ENCODE measurements around the gene RABGAP1. TPM values are rescaled to one million over a fixed set of nuclear protein-coding genes. Genes with fewer than 3 reads are reported as not detected.

Gene RABGAP1
- total RNA-seq, 2 donors from 2014 or later: 84.7 to 91.7 TPM

- no peak for DNase-seq (ENCODE audit: low spot score)
- Histone ChIP-seq H3K36me3 (peaks cover 13% of the 10 kb centered on the region), H3K27ac (peak overlapping the region; percentile 27 to 61), H3K4me1 (ENCODE audit: control insufficient read depth in 1 of 2, low read depth in 2 of 2) (peaks cover 17 to 74% of the 10 kb centered on the region in 2 donors), H3K9me3 (no peaks in the 10 kb centered on the region), H3K27me3 (replicated peaks; ENCODE audit: insufficient read depth) (no peaks in the 10 kb centered on the region), H3K4me3 (no peak overlapping the region)
- TF ChIP-seq CTCF (IDR thresholded peaks at IDR 0.05): no peak
- ATAC-seq (ENCODE audit: insufficient number of reproducible peaks, low FRiP score, low read depth): no peak
Measured at GRCh38 chr9:123070198-123070597, 129.4 kb downstream of the RABGAP1 start.

DNA sequence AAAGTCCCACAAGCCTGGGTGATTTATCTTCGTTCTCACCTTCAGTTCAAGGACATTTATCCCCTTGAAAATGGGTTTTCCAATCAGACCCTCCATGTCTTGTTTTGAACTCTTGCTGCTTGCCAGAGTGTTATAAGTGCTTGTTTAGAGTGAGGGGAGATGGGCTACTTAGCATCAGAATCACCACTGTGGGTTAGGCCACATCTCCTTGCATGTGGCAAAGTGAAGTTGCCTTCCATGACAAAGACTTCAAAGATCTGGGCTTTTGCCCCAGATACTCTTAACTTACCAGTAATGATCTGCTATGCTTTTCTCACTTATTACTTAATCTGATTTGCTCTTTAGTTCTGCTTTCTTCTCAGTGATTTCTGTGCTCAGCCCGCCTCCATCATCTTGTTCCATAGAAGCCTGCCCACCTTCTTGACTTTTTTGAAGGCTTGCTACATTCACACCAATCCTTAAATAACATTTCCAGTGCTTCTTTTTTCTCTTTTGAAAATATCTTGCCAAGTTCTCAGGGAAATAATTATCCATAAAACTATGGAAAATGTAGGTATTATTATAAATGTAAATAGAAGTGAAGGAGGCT lies 131.7 kb downstream of the RABGAP1 start:
- Histone ChIP-seq H3K4me1 (ENCODE audit: control insufficient read depth in 1 of 2, low read depth in 2 of 2) (peaks cover 25 to 84% of the 10 kb centered on the region in 2 donors), H3K36me3 (no peaks in the 10 kb centered on the region), H3K9me3 (no peaks in the 10 kb centered on the region), H3K4me3 (no peak overlapping the region), H3K27ac (peak overlapping the region in 1 of 2 donors; percentile 68), H3K27me3 (replicated peaks; ENCODE audit: insufficient read depth) (no peaks in the 10 kb centered on the region)
- TF ChIP-seq CTCF (IDR thresholded peaks at IDR 0.05): no peak
- ATAC-seq (ENCODE audit: insufficient number of reproducible peaks, low FRiP score, low read depth) (no peak), DNase-seq (ENCODE audit: low spot score) (no peak)

DNA sequence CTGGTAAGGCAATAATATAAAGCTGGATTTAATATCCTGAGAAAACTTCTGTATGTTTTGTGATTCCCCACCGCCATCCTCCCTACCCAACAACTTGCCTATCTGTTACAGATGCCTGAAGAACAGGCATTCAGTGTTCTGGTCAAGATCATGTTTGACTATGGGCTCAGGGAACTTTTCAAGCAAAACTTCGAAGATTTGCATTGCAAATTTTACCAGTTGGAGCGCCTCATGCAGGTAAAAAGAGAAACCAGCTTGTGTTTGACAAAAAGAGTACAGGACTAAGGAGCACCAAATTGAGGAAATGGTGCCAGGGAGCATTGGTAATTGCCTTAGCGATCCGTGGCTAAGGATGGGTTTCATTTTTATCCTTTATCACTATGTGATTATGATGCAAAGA lies 132.6 kb downstream of the RABGAP1 start:
- Histone ChIP-seq H3K36me3 (peaks cover under 1% of the 10 kb centered on the region), H3K4me1 (ENCODE audit: control insufficient read depth in 1 of 2, low read depth in 2 of 2) (peaks cover 29 to 82% of the 10 kb centered on the region in 2 donors), H3K27me3 (replicated peaks; ENCODE audit: insufficient read depth) (no peaks in the 10 kb centered on the region), H3K4me3 (peak overlapping the region; percentile 40), H3K27ac (peak overlapping the region; percentile 60 to 68), H3K9me3 (no peaks in the 10 kb centered on the region)
- no peak for ATAC-seq (ENCODE audit: insufficient number of reproducible peaks, low FRiP score, low read depth)
- no peak for TF ChIP-seq CTCF (IDR thresholded peaks at IDR 0.05)
- DNase-seq (ENCODE audit: low spot score): no peak

GRCh38 chr9:123073991-123074422 lies 133.2 kb downstream of the RABGAP1 start:
- ATAC-seq (ENCODE audit: insufficient number of reproducible peaks, low FRiP score, low read depth) (no peak), DNase-seq (ENCODE audit: low spot score) (no peak)
- no peaks in the 10 kb centered on the region for H3K9me3 ChIP-seq
- TF ChIP-seq CTCF (IDR thresholded peaks at IDR 0.05): no peak
- peak overlapping the region; percentile 40 for H3K4me3 ChIP-seq
- H3K4me1 ChIP-seq (ENCODE audit: control insufficient read depth in 1 of 2, low read depth in 2 of 2): peaks cover 29 to 82% of the 10 kb centered on the region in 2 donors
- H3K36me3 ChIP-seq: peaks cover 6% of the 10 kb centered on the region
- H3K27ac ChIP-seq: peak overlapping the region; percentile 60 to 68
- H3K27me3 ChIP-seq (replicated peaks; ENCODE audit: insufficient read depth): no peaks in the 10 kb centered on the region

DNA sequence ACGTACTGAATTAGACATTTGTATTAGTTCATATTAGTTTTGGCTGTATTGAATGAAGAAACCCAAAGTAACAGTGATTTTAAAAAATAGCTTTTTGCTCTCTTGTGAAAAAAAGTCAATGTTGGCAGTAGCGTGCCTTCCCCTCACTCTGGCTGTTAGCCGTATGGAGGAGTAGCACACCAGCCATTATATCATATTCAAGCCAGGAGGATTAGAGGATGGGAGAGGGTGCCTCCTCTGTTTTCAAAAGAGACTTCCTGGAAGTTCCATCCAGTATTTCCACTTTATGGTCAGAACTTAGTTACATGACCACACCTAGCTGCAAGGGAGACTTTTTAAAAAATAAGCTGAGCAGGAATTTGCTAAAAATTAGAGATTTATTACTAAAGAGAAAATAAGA lies 133.8 kb downstream of the RABGAP1 start:
- no peak for DNase-seq (ENCODE audit: low spot score)
- peaks cover 10% of the 10 kb centered on the region for H3K36me3 ChIP-seq
- peak overlapping the region; percentile 60 to 68 for H3K27ac ChIP-seq
- H3K4me1 ChIP-seq (ENCODE audit: control insufficient read depth in 1 of 2, low read depth in 2 of 2): peaks cover 24 to 76% of the 10 kb centered on the region in 2 donors
- H3K4me3 ChIP-seq: peak overlapping the region; percentile 40
- H3K9me3 ChIP-seq: no peaks in the 10 kb centered on the region
- ATAC-seq (ENCODE audit: insufficient number of reproducible peaks, low FRiP score, low read depth): no peak
- no peaks in the 10 kb centered on the region for H3K27me3 ChIP-seq (replicated peaks; ENCODE audit: insufficient read depth)
- TF ChIP-seq CTCF (IDR thresholded peaks at IDR 0.05): no peak

All from thoracic aorta (tissue), 2 donors.